DMS 273 (cell line): ENCODE results near the gene ACOT6.
"Not testable (repeated sequence)": the region's sequence is repeated elsewhere in the genome, so short reads cannot be mapped to it uniquely, and the experiment has no call there.

ENCODE experiments used
- DNase-seq: peaks from one replicate; lab custom pipeline; 2025; ENCODE audit not compliant: unreplicated experiment; lab: John Stamatoyannopoulos, UW

The ACOT6 gene

DNA sequence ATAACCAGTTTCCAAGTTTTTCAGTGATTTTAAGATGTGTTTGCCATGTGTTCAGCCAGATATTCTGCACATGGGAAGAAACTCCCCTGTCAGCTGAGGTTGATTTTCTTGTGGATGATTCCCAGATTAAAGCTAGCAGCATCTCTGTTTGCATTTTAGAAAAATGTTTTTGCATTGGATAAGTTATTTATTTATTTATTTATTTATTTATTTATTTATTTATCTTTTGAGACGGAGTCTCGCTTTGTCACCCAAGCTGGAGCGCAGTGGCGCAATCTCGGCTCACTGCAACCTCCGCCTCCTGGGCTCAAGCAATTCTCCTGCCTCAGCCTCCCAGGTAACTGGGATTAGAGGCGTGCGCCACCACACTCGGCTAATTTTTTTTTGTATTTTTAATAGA is 17.8 kb upstream of the ACOT6 start:
- no peak for DNase-seq

DNA sequence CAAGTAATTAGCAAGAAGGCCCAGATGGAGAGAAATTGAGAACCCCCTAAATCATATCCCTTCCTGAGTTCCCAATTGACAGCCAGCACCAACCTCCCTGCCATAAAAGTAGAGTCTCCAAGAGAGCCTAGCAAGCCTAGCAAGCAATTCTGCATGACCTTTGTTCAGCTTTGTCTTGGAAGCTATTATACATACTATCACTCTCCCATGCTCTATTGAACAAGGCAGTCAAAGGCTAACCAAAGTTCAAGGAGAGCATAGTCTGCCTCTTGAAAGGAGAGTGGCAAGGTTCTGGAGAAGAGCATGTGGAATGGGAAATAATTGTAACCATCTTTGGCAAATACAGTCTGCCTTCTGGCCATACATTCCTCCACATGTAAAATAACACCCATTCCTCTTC is 12.8 kb upstream of the ACOT6 start:
- DNase-seq: no peak

DNA sequence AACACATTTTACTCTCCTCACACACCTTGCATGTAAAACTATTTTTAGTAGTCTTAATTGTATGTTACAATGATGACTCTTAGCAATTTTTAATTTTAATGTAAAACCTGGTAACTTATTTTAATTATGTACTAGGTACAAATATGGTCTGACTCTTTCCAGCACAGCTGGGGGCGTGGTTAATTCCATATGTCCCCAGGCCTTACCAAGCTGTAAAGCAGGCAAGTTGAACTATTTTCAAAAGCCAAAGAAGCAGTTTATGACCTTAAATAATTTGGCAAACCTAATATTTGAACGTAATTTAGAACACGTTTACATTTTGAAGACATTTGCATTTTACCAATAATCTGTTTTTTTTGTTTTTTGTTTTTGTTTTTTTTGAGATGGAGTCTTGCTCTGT is 9.3 kb upstream of the ACOT6 start:
- peak; percentile 32 for DNase-seq

DNA sequence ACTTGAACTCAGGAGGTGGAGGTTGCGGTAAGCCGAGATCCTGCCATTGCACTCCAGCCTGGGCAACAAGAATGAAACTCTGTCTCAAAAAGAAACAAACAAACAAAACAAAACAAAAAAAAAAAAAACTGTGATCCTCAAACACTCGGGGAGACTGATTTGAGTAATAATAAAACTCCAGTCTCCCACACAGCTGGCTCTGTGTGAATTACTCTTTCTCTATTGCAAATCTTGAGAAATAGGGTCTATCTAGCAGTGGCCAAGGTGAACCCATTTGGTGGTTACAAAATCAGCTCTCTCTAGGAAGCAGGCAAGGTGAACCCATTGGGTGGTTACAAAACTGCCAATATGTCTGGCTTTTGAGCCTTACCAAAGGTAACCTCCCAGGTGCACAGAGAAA is 6.0 kb upstream of the ACOT6 start:
- no peak for DNase-seq

DNA sequence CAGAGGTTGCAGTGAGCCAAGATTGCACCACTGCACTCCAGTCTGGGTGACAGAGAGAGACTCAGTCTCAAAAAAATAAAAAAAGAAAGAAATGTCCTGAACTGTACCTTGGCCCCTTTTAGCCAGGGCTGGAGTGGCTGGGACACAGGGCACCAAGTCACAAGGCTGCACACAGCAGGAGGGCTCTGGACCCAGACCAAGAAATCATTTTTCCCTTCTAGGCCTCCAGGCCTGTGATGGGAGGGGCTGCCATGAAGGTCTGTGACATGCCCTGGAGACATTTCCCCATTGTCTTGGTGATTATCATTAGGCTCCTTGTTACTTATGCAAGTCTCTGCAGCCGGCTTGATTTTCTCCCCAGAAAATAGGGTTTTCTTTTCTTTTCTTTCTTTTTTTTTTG is 5.1 kb upstream of the ACOT6 start:
- DNase-seq: no peak

DNA sequence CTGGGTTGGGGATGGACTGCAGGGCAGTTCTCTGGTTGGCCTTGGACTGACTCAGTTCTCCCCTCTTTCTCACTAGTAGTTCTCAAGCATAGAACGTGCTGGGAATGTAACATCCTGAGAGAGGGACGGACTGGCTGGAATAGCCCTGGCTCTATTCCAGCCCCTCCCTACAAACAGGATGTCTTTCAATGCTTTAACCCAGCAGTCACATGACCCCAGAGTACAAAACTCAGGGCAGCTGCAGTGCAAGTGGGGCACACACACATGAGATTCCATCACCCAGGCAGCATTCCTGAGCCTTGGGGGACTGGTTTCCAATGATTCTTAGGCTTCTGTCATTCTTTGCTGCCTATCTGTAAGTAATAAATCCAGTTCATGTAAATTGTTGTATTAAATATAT is 1.6 kb upstream of the ACOT6 start:
- peak; percentile 39 for DNase-seq

DNA sequence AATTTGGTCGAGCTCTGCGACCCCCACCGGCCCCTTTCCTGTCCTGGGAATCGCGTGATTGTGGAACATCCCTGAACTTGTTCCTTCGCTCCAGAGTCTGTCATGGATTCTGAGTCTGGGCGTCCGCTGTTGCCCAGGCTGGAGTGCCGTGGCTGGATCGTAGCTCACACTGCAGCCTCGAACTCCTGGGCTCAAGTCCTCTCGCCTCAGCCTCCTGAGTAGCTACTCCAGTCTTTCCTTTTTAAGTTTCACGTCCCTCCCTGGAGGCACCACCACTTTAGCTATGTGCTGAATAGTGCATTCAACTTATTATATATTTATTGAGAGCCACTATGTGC is 698 bp downstream of the ACOT6 start:
- no peak for DNase-seq

DNA sequence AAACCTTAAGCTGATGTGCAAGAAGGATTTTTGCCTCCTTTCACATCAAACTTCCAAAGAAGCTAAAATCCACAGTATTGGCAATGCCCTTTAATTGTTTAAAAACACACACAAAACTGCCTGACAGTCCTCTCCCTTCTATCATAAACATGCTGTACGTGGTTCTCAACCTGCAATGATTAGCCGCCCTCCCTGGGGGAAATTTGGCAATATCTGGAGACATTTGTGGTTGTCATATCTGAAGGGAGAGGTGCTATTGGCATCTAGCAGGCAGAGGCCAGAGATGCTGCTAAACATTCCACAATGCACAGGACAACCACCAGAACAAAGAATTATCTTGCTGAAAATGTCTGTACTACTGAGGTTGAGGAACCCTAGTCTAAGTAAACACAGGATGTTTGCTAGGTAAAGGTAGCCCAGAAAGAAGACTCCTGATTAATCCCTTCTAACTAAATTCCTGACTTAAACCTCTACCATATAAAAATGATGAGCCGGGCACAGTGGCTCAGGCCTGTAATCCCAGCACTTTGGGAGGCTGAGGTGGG is 1.2 kb downstream of the ACOT6 start:
- no peak for DNase-seq

DNA sequence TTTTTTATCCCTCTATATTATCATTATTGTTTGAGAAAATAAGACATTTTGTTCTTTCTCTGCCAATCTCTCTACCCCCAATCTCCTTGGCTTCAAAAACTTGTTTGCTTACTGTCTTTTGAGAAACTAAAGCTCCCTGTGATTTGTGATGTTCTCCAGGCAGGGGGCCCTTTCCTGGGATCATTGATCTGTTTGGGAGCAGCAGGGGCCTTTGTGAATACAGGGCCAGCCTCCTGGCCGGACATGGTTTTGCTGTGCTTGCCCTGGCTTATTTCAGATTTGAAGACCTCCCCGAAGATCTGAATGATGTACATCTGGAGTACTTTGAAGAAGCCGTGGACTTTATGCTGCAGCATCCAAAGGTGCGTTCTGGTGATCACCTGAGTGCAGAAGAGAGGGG is 4.5 kb downstream of the ACOT6 start:
- DNase-seq: no peak

DNA sequence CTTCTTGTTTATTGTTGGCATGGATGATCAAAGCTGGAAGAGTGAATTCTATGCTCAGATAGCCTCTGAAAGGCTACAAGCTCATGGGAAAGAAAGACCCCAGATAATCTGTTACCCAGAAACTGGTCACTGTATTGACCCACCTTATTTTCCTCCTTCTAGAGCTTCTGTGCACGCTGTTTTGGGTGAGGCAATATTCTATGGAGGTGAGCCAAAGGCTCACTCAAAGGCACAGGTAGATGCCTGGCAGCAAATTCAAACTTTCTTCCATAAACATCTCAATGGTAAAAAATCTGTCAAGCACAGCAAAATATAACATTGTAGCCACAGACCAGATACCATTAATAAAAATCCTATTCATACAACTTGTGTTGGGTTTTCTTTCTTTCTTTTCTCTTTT is 7.2 kb downstream of the ACOT6 start:
- no peak for DNase-seq

DNA sequence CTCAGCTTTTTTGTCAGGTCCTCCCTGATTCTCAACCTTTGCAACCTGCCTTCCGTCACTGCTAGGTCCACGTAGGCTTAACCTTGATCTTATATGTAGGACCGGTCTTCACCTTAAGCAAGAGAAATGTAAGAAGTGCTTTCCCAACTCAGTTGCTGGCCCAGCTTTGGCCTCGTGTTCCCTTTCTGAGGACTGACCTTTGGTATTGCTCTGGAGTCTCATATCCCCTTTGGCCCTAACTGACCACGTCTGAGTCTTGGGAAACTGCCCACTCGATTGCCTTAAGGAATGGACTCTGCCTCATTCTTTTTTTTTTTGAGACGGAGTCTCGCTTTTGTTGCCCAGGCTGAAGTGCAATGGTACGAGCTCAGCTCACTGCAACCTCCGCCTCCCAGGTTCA is 8.0 kb downstream of the ACOT6 start:
- DNase-seq: no peak

DNA sequence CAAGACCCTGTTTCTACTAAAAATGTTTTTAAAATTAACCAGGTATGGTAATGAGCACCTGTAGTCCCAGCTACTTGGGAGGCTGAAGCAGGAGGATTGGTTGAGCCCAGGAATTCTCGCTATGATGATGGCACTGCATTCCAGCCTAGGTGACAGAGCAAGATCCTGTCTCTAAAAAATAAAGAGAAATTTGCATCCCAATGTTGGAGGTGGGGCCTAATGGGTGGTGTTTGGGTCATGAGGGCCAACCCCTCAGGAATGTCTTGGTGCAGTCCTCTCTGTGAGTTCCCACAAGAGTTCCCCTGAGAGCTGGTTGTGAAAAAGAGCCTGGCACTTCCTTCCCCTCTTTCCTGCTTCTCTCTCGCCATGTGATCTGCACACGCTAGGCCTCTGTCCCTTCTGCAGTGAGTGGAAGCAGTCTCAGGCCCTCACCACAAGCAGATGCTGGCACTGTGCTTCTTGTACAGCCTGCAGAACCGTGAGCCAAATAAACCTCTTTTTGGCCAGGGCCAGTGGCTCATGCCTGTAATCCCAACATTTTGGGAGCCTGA is 11.3 kb downstream of the ACOT6 start:
- no peak for DNase-seq

DNA sequence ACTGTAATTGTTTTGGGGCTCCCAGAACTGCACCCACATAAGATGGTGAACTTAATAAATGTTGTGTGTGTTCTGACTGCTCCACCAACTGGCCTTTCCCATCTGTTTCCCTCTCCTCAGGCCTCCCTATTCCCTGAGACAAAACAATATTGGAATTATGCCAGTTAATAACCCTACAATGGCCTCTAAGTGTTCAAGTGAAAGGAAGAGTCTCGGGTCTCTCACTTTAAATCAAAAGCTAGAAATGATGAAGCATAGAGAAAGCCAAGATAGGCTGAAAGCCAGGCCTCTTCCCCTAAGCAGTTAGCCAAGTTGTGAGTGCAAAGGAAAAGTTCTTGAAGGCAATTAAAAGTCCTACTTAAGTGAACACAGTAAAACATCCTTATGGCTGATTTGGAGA is 13.4 kb downstream of the ACOT6 start:
- no peak for DNase-seq

DNA sequence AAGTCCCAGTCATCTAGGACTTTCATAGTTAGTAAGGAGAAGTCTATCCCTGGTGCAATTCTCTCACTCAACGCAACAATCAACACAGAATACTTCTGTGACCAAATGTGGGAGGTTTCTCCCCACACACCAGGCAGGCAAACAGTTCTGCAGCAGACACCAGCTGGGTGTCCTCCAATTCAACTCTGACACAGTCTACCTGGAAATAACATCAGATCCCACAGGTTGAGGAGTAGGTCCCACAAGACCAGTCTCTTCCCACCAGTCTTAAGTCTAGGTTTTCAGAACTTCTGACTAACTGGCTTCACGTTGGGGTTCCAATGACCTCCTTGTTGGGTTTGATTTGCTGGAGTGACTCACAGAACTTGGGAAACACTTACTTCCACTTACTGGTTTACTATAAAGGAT is 14.8 kb downstream of the ACOT6 start:
- no peak for DNase-seq

DNA sequence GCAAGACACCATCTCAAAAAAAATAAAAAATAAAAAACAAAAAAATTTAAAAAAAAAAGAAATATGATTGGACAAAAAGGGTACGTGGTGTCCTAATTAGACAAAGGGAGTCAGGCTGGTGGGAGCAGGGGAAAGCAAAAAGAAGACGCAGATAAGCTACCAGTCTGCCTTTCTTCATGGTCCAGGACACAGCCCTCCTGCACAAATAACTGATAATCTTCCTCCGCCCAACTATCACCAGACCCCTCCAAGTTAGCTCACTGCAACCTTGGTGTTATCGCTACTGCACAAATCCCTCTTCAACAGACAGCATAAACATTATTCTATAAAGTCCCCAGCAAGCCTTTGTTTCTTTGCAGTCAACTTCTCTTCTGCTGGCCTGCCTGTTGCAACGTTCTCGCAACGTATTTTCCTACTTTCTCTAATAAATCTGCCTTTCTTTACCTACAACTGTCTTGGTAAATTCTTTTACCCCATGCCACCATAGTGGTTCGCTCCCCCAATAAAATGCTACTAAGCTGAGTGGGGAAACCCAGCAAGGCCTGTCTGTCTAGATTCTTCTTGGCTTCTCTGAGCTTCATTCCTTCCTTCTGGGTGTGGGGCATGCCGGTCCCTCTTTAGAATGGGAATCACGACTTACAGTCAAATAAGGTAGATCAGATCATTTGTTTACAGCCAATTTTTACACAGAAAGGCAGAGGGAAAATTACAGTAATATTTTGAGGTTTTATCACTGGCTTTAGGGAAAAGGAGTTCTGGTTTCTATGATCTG is 17.9 kb downstream of the ACOT6 start:
- no peak for DNase-seq

DNA sequence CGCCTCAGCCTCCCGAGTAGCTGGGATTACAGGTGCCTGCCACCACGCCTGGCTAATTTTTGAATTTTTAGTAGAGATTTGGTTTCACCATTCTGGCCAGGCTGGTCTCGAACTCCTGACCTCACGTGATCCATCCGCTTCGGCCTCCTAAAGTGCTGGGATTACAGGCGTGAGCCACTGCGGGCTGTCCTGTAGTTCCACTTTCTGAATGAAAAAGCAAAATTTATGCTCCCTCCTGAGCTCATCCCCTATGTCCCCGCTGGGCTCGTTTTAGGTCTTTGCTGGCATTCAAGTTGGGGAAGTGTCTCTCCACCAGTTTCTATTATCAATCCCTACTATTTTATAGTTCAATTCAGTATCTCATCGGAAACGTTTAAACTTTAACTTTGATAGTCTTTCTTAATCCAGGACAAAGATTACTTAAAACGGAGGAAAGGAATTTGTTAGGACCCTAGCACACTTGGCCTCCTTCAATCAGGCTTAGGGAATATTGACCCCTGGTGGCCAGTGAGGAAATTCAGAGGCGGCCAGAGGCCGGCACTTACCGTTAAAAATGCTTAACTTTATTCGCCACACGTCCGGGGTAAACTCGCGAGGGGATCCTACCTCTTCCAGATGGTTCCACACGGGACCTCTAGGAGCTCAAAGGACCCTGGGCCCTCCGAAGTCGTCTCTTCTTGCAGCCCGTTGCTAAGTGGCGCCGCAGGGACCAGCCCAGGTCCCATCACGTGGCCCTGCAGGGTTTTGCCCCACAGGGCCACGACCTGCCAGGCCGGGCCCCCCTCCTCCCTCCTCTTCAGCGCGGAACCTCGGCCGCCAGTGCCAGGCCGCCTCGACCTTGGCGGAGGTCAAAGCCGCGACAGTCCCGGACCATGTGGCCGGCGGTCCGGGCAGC is 21.0 kb downstream of the ACOT6 start:
- DNase-seq: peak; percentile 86

DNA sequence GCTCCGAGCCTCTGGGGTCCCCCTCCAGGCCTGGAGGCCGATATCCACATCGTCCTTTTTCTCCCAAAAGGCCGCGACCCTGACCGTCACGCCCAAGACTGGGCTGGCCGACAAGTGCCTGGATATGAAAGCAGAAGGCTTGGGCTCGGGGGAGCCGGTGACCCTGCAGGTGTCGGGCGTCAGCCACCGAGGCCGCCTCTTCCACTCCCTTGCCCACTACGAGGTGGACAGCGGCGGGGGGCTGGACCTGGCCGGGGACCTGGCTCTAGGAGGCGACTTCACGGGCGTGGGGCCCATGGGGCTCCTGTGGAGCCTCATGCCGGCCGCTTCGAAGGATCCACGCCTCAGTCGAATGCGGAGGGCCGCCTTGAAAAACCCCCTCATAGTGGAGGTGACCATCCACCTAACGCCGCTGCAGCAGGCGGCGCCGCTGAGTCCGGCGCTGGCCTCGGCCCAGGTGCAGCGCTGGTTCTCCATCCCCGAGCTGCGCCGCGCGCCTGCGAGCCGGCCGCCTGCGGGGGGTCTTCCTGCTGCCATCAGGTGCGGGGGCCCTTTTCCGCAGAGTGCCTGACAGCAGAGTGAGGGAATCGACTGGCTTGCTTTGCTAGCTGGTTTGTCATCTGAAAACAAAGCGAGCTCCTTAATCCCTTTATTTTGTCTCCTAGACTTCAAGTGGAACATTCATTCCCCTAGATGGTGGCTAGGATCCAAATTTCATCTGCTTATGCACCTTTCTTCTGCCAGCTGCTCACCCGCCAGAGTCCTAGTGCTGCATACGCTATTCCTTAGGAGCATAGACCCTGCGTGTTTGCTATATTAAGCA is 21.9 kb downstream of the ACOT6 start:
- DNase-seq: peak; percentile 53

DNA sequence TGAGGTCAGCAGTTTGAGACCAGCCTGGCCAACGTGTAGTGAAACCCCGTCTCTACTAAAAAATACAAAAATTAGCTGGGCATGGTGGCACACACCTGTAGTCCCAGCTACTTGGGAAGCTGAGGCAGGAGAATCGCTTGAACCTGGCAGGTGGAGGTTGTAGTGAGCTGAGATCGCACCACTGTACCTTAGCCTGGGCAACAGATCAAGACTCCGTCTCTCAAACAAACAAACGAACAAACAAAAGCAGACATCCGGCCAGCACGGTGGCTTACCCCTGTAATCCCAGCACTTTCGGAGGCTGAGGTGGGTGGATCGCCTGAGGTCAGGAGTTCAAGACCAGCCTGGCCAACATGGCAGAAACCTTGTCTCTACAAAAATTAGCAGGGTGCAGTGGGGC is 24.0 kb downstream of the ACOT6 start:
- DNase-seq: not testable (repeated sequence)

DNA sequence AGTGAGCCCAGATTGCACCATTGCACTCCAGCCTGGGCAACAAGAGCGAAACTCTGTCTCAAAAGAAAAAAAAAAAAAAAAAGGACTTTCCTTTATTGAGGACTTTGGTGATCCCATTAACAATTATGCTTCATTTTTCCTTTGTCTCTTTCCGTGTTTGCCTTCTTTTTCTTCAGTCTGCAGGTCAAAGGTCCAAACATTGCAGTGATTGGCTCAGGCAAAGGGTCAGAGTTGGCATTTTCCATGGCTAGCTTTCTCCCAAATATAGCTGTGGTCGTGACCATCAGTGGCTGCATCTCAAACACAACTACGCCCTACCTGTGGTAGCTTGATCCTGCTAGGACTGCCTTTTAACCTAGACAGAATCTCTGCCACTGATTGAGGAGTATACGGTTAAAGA is 25.5 kb downstream of the ACOT6 start:
- no peak for DNase-seq

DNA sequence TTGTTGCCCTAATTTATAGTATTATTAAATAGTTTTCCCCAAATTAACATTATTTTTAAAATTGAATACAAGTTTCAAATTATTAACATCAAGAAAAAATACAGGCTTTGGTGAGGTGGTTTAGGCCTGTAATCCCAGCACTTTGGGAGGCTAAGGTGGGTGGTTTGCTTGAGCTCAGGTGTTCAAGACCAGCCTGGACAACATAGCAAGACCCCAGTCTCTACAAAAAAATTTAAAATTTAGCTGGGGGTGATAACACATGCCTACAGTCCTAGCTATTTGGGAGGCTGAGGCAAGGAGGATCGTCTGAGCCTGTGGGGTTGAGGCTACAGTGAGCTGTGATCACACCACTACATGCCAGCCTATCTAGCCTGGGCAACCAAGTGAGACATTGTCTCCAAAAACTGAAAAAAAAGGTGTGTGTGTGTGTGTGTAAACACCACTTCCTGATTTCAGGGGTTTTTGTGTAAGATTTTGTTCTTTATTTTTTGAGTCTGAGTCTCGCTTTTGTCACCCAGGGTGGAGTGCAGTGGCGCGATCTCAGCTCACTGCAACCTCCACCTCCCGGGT is 28.6 kb downstream of the ACOT6 start:
- no peak for DNase-seq
